Heart right ventricle (tissue), 16 donors: Measurements from ENCODE around the gene MYO1D. TPM values are rescaled to one million over a fixed set of nuclear protein-coding genes. Genes with fewer than 3 reads are reported as not detected.

Experiments
- ATAC-seq, 8 donors: fragments of 200-7000 bp; cut with Tn5 transposase; one replicate each; pipeline ENCODE4 v1.9.1; 2020; ENCODE audit warnings: mild to moderate bottlenecking in 8 of 8, moderate library complexity in 8 of 8, moderate number of reproducible peaks in 1 of 8
- DNase-seq, 2 donors: peaks; one replicate each; pipeline ENCODE4 v3.0.0-alpha.2; 2020
- H3K27ac ChIP-seq, 10 donors: fragments of 200-600 bp; sonication (generic) in 2 of 10; one replicate each; pipeline versions ENCODE4 v1.5.0 to v1.8.0; 2020 to 2022; ENCODE audit warnings: mild to moderate bottlenecking in 3 of 10
- H3K27me3 ChIP-seq, 7 donors: fragments of 200-600 bp; one replicate each; pipeline ENCODE4 v1.8.0; 2021 to 2022; ENCODE audit warnings: mild to moderate bottlenecking in 2 of 7
- H3K36me3 ChIP-seq, 9 donors: fragments of 200-600 bp; sonication (generic) in 1 of 9; one replicate each; pipeline versions ENCODE4 v1.5.0 to v1.8.0; 2020 to 2022; ENCODE audit warnings: mild to moderate bottlenecking in 2 of 9
- H3K4me1 ChIP-seq, 9 donors: fragments of 200-600 bp; sonication (generic) in 1 of 9; one replicate each; pipeline versions ENCODE4 v1.5.0 to v1.8.0; 2020 to 2022; ENCODE audit warnings: mild to moderate bottlenecking in 4 of 9
- H3K4me3 ChIP-seq, 10 donors: fragments of 200-600 bp; sonication (generic) in 2 of 10; one replicate each; pipeline versions ENCODE4 v1.5.0 to v1.8.0; 2020 to 2022; ENCODE audit warnings: mild to moderate bottlenecking in 7 of 10, moderate library complexity in 2 of 10
- H3K9me3 ChIP-seq, 11 donors: fragments of 200-600 bp in 10 of 11; sonication (generic) in 2 of 11; one replicate each; pipeline versions ENCODE4 v1.5.0 to v1.8.0; 2013 to 2022; ENCODE audit warnings: mild to moderate bottlenecking in 2 of 11, control low read depth in 1 of 11, moderate library complexity in 1 of 11
- WGBS, 2 donors: extraction: QIAGEN DNeasy Blood & Tissue Kit; methylation state at CpG; one replicate each; pipeline ENCODE4 v1.1.7; 2013; ENCODE audit warnings: inconsistent platforms in 1 of 2; 5-methylcytosine and 5-hydroxymethylcytosine counted together
- intact Hi-C, 10 donors: fragments of 100-400 bp; cut with DNase I; formaldehyde crosslinking; loops; one replicate each; pipeline versions ENCODE4 v1.11.1 to v1.14.2; 2022
- polyA plus RNA-seq, 2 donors: library from polyadenylated mRNA; stranded (reverse); fragments of 200-250 nt; gene quantifications; one replicate each; pipeline ENCODE4 v1.2.3, GENCODE V29; 2013
- total RNA-seq, 10 donors: library from RNA; stranded (reverse); fragmentation: NEBNext Ultra II Directional in 3 of 10; extraction: Animal tissue kit (Norgen Biotek cat#: 25700) in 3 of 10; gene quantifications; one replicate each; pipeline versions ENCODE4 v1.2.1 to v1.2.4, GENCODE V29; 2021 to 2023
- TF ChIP-seq, protein P1 (sequence below), 9 donors: fragments of 200-600 bp; sonication (generic) in 2 of 9; IDR thresholded peaks; one replicate each; pipeline versions ENCODE4 v1.5.0 to v1.8.0; 2021 to 2022; ENCODE audit warnings: antibody characterized with exemption in 9 of 9, mild to moderate bottlenecking in 5 of 9, moderate library complexity in 1 of 9
- donor health status: Arrhythmogenic right ventricular cardiomyopathy.
- donor health status: ischemic (EF 13 %, LVEDD 7.1; RV severe dilation, severe dysfunction).
- donor health status: healthy with polysubstance abuse.
- donor health status: DM: no; HTN: yes; CAD: no.
- donor health status: DM: no; HTN: no; CAD: no.
- donor health status: ischemic (EF 25% LVEDD 6.9; RV normal size, moderate dysfunction).
- donor health status: ischemic (EF 25% LVEDD 5.7; RV mildly dilated, moderate dysfunction).
- donor health status: healthy.
- donor health status: DM: yes; HTN: yes; CAD: no.
- donor health status: Ischemic cardiomyopathy.
- donor health status: ischemic (EF 35%, LVEDD 5.7; RV mildly dilated, moderate dysfunction).
- donor health status: nonischemic (EF 11% LVEDD 7.7; RV severe dilation, severe dysfunction).
- donor health status: DM: yes; HTN: yes; CAD: no.
- donor health status: PGD.
- donor health status: ischemic (EF 29% LVEDD 5.4; RV normal size, mild dysfunction).
- donor health status: nonischemic (EF 23%, LVEDD 6.1; RV moderate dilation, normal function).

MYO1D gene
- total and polyA plus RNA-seq, 12 donors: 1.9 to 16.4 (median 6.7) TPM

DNA sequence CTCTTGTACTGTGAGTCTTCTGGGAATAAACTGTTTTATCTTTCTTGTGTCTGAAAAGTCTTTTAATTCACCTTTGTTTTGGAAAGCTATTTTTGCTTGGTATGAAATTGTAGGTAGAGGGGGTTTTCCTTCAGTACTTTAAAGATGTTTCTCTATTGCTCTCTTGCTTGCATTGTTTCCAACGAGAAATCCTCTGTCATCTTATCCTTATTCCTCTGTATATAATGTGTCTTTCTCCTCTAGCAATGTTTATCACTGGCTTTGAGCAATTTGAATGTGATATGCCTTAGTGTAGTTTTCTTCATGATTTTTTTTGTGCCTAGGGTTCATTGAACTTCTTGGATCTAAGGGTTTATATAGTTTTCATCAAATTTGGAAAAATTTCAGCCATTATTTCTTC lies 293.9 kb downstream of the MYO1D start:
- WGBS, 2 donors: 88 to 90% methylated on average over 1 of the region's 1 CpG

DNA sequence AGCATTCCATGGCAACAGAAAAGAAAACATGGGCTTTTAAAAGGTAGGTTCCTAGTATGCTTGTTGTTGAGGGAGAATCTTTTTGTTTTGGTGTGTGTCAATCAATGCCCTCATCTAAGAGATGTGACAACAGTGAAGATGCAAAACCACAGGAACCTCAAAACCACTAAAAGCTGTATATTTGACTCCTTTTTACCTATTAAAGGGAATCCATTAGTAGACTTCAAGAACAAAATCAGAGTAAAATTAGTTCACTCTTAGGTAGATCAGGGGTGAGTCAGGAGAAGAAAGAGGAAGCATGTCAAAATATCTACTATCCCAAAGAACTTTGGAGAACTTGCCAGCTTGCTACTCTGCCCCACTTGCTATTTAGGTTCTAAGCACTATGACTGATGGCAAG lies 301.1 kb downstream of the MYO1D start:
- H3K4me1 ChIP-seq: no peaks in the 10 kb centered on the region

More for the DNA sequence above, 293.9 kb downstream of the MYO1D start:
- H3K27ac ChIP-seq: no peak overlapping the region
- TF ChIP-seq, protein P1, sequence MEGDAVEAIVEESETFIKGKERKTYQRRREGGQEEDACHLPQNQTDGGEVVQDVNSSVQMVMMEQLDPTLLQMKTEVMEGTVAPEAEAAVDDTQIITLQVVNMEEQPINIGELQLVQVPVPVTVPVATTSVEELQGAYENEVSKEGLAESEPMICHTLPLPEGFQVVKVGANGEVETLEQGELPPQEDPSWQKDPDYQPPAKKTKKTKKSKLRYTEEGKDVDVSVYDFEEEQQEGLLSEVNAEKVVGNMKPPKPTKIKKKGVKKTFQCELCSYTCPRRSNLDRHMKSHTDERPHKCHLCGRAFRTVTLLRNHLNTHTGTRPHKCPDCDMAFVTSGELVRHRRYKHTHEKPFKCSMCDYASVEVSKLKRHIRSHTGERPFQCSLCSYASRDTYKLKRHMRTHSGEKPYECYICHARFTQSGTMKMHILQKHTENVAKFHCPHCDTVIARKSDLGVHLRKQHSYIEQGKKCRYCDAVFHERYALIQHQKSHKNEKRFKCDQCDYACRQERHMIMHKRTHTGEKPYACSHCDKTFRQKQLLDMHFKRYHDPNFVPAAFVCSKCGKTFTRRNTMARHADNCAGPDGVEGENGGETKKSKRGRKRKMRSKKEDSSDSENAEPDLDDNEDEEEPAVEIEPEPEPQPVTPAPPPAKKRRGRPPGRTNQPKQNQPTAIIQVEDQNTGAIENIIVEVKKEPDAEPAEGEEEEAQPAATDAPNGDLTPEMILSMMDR (IDR thresholded peaks at IDR 0.05): no peak
- no peak for DNase-seq
- H3K4me1 ChIP-seq: no peaks in the 10 kb centered on the region
- H3K36me3 ChIP-seq: no peaks in the 10 kb centered on the region
- no peaks in the 10 kb centered on the region for H3K27me3 ChIP-seq
- intact Hi-C loops: no loop called here
- no peak for ATAC-seq
- H3K9me3 ChIP-seq: peaks cover 0 to 35% (median 9%) of the 10 kb centered on the region in 11 donors
- H3K4me3 ChIP-seq: no peak overlapping the region

DNA sequence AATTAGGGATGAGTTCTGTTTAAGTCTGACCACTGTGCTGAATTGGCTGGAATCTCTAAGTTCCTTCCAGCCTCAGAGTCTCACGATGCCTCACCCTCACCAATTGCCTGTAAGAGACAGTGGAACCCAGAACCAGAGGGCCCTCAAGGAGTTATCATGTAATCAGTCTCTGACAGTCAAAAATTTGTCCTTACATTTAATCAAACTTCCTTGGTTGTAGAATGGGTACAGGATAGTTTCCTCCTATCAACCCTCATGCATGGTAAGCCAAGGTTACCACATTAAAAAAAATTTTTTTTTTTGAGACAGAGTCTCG lies 306.9 kb downstream of the MYO1D start:
- DNase-seq (no peak), ATAC-seq (no peak)
- no peak overlapping the region for H3K4me3 ChIP-seq
- no peaks in the 10 kb centered on the region for H3K27me3 ChIP-seq
- 91 to 92% methylated on average over 2 of the region's 2 CpGs for WGBS, 2 donors
- TF ChIP-seq, protein P1 (IDR thresholded peaks at IDR 0.05): no peak
- intact Hi-C loops: no loop called here
- H3K36me3 ChIP-seq: peaks cover 0 to 15% (median 0%) of the 10 kb centered on the region in 9 donors
- no peak overlapping the region for H3K27ac ChIP-seq
- H3K4me1 ChIP-seq: no peaks in the 10 kb centered on the region
- no peaks in the 10 kb centered on the region for H3K9me3 ChIP-seq

More for the DNA sequence above, 301.1 kb downstream of the MYO1D start:
- H3K4me3 ChIP-seq: no peak overlapping the region
- TF ChIP-seq, protein P1 (IDR thresholded peaks at IDR 0.05): no peak
- H3K27ac ChIP-seq: no peak overlapping the region
- peaks cover 0 to 6% (median 0%) of the 10 kb centered on the region in 11 donors for H3K9me3 ChIP-seq
- intact Hi-C loops: no loop called here
- no peaks in the 10 kb centered on the region for H3K27me3 ChIP-seq
- DNase-seq (no peak), ATAC-seq (no peak)
- no peaks in the 10 kb centered on the region for H3K36me3 ChIP-seq

DNA sequence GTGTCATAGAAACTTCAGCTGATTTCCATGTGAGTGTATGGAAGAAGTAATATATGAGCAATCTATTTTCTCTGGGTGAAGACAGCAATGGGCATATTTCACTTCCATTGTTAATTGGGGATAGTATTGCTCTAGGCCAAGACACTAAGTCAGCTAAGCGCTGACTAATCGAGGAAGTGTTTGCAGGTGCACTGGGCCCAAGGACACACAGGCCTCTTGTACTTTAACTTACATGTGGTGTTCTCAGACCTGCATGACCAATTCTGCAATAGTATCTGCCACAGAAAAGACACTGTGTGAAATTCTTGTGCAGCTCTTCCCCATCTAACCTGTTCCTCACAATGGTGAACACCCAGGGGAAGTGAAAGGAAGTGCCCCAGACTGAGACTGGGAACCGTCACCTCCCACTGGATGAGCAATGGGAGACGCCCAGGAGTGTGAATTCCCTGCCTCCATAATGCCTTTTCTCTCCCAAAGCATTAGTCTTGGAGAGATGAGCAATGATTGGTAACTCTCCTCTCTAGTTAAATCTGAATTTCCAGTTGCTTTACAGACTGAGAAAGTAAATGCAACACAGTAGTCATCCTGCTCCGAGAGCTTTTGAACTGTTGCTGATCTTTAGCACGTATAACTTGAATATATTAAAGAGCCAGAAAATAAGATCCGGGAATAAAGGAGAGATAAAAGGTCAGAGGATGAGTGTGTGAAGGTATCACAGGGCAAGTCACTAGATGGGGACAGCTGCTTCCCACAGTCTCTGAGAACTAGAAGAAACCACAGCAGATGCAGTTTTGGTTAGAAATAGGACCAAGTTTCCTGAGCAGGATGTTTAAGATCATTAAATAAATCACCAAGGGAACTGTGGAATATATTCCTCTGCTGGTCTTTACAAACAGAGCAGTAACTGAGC lies 307.5 kb downstream of the MYO1D start:
- Histone ChIP-seq H3K9me3 (no peaks in the 10 kb centered on the region), H3K27me3 (no peaks in the 10 kb centered on the region), H3K4me1 (no peaks in the 10 kb centered on the region), H3K36me3 (peaks cover 0 to 15% (median 0%) of the 10 kb centered on the region in 9 donors), H3K27ac (no peak overlapping the region), H3K4me3 (no peak overlapping the region)
- intact Hi-C loops: no loop called here
- TF ChIP-seq, protein P1 (IDR thresholded peaks at IDR 0.05): no peak
- ATAC-seq (no peak), DNase-seq (no peak)
- WGBS, 2 donors: 81 to 82% methylated on average over 7 of the region's 7 CpGs
